Activated T-helper 1 cell treated with anti-CD3 and anti-CD28 coated beads, Interleukin-12 subunit alpha, Interleukin-12 subunit beta, Interleukin-2, Interleukin-4 antibody, amounts not matched to agents 30 ng/mL and 10 ng/mL and 1 ng/mL, durations not matched to agents 14 hours and 24 hours and 36 hours (primary cell): ENCODE data around the gene NOL9. TPM values are rescaled to one million over a fixed set of nuclear protein-coding genes. Genes with fewer than 3 reads are reported as not detected.

Source experiments
- DNase-seq: peaks from one replicate; pipeline ENCODE4 v3.0.0; 2021; ENCODE audit warnings: low spot score
- H3K27ac Mint-ChIP-seq: one replicate; pipeline ENCODE4 v1.8.0; 2021; ENCODE audit warnings: mild to moderate bottlenecking, mixed read lengths
- H3K27me3 Mint-ChIP-seq: one replicate; pipeline ENCODE4 v1.8.0; 2022; ENCODE audit warnings: mild to moderate bottlenecking, moderate library complexity, mixed read lengths; ENCODE audit not compliant: insufficient read depth
- H3K36me3 Mint-ChIP-seq: one replicate; pipeline ENCODE4 v1.8.0; 2021; ENCODE audit warnings: low read depth, mixed read lengths
- H3K4me1 Mint-ChIP-seq: one replicate; pipeline ENCODE4 v1.8.0; 2021; ENCODE audit warnings: low read depth, mixed read lengths
- H3K4me3 Mint-ChIP-seq: one replicate; pipeline ENCODE4 v1.8.0; 2021; ENCODE audit warnings: mild to moderate bottlenecking, moderate library complexity, mixed read lengths
- H3K9me3 Mint-ChIP-seq: one replicate; pipeline ENCODE4 v1.8.0; 2021; ENCODE audit warnings: mixed read lengths
- intact Hi-C: fragments of 100-400 bp; cut with micrococcal nuclease; formaldehyde crosslinking; loops from one replicate; pipeline ENCODE4 v1.15.1; 2024
- total RNA-seq: library from RNA; stranded (reverse); gene quantifications from 2 replicates; pipeline ENCODE4 v1.2.3, GENCODE V29; 2022

NOL9 gene
- total RNA-seq, 1 donor from 2014 or later: 50.4 TPM

DNA sequence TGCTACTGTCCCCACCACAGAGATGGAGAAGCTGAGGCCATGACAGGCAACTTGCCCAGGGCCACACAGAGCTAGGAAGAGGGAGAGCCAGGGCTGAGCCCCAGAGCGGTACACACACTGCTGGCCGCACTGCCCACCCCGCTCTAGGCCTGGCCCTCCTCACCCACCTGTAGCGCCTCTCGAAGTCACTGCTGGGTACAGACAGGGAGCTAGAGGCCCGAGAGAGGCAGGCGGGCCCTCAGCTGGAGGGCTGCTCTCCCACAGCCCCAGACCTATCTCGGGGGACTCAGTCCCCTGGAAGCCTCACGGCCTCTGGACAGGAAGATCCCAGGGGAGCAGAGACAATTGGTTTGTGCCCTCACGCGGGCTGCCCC, 45.5 kb downstream of the NOL9 start:
- no peak for DNase-seq
- Mint-ChIP-seq H3K27me3 (no peaks in the 10 kb centered on the region), H3K9me3 (no peaks in the 10 kb centered on the region), H3K4me3 (no peak overlapping the region), H3K27ac (no peak overlapping the region), H3K4me1 (no peaks in the 10 kb centered on the region), H3K36me3 (no peaks in the 10 kb centered on the region)
- intact Hi-C loops: no loop called here

DNA sequence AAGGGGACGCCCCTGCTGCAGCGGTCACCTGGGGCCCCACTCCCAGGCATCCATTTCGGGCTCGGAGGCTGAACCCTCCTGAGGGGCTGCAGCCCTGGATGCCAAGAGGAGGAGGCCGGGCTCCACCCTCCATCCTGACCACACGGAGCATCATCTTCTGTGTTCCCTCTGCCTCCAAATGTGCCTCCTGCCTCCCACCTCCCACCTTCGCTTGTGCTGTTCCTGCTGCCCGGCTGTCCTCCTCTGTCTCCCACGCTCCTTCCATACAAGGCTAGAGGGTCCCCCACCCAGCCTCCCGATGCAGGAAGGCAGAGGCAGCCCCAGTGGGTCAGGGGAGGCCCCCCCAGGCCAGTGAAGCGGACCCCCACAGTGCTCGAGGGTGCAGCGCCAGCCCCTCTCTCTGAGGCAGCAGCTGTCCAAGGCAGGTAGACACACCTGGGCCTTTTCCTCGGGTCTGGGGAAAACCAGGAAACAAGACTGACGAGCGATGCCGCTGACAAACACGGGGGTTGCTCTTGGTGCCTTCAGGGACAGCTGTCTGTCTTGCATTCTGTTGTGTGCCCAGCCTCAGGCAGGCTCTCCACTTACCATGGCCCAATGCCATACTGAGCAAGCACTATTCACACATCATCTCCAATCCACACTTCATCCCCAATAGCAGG, 46.0 kb downstream of the NOL9 start:
- Mint-ChIP-seq H3K27me3 (no peaks in the 10 kb centered on the region), H3K4me1 (no peaks in the 10 kb centered on the region), H3K4me3 (no peak overlapping the region), H3K27ac (no peak overlapping the region), H3K9me3 (no peaks in the 10 kb centered on the region), H3K36me3 (no peaks in the 10 kb centered on the region)
- intact Hi-C loops: no loop called here
- no peak for DNase-seq

GRCh38 chr1:6507461-6507911, 46.8 kb downstream of the NOL9 start:
- Mint-ChIP-seq H3K4me3 (no peak overlapping the region), H3K36me3 (no peaks in the 10 kb centered on the region), H3K4me1 (no peaks in the 10 kb centered on the region), H3K27me3 (no peaks in the 10 kb centered on the region), H3K27ac (no peak overlapping the region), H3K9me3 (no peaks in the 10 kb centered on the region)
- DNase-seq: no peak
- intact Hi-C loops: no loop called here

DNA sequence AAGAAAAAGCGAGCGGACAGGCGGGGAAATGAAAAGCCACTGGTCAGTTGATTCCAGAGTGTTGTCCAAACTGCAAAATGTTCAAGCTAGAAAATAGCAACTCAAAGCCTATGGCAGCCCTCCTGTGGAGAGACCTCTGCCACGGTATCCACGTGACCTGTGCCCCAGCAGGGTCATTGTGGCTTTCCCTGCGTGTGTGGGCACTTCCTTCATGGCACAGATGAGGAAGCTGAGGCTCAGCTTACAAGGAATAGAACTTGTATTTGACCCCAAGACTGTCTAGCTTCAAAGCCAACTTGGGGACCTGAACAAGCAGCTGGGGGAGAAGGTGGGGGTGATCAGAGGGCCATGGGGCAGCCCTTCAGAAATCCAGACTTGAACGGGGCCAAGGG, 47.3 kb downstream of the NOL9 start:
- Mint-ChIP-seq H3K4me1 (no peaks in the 10 kb centered on the region), H3K36me3 (no peaks in the 10 kb centered on the region), H3K27me3 (no peaks in the 10 kb centered on the region), H3K4me3 (no peak overlapping the region), H3K9me3 (no peaks in the 10 kb centered on the region), H3K27ac (no peak overlapping the region)
- intact Hi-C loops: no loop called here
- no peak for DNase-seq

DNA sequence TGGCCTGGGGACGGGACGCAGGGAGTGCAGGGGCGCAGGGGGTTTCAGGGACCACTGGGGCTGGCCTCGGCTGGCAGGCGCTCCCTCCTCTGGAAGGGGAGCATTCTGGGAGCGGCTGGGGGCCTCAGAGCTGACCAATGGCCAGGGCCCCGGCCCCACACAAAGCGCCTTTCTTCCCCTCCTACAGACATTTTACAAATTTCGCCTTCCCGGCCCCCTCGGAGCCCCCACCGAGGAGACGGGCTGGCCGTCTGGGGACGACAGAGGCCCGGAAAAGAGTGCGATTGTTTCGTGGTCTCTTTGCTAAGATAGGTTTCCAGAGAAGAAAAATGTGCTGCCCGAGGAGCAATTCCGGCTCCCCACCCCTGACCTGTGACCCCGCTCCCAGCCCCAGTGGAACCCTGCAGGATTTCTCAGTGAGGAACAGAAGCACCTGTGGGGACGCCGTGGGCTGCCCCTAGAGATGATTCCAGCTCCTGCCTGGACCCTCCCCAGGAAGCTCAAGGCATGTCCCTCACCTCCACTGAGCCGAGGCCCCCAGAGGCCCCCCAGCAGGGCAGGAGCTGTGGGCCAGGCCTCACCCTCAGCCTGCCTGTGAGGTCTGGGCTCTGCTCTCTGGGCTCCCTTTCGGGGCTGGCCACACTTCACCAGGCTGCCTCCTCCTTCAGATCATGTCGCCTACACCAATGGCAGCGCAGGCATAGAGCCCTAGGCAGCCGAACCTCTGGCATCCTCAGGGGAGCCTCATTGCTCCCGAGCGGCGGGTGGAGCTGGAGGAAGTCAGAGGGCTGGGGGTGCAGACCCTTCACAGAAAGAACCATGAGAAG, 47.9 kb downstream of the NOL9 start:
- intact Hi-C loops: no loop called here
- Mint-ChIP-seq H3K9me3 (no peaks in the 10 kb centered on the region), H3K36me3 (no peaks in the 10 kb centered on the region), H3K27me3 (peaks cover 1% of the 10 kb centered on the region), H3K27ac (no peak overlapping the region), H3K4me1 (no peaks in the 10 kb centered on the region), H3K4me3 (no peak overlapping the region)
- DNase-seq: no peak

DNA sequence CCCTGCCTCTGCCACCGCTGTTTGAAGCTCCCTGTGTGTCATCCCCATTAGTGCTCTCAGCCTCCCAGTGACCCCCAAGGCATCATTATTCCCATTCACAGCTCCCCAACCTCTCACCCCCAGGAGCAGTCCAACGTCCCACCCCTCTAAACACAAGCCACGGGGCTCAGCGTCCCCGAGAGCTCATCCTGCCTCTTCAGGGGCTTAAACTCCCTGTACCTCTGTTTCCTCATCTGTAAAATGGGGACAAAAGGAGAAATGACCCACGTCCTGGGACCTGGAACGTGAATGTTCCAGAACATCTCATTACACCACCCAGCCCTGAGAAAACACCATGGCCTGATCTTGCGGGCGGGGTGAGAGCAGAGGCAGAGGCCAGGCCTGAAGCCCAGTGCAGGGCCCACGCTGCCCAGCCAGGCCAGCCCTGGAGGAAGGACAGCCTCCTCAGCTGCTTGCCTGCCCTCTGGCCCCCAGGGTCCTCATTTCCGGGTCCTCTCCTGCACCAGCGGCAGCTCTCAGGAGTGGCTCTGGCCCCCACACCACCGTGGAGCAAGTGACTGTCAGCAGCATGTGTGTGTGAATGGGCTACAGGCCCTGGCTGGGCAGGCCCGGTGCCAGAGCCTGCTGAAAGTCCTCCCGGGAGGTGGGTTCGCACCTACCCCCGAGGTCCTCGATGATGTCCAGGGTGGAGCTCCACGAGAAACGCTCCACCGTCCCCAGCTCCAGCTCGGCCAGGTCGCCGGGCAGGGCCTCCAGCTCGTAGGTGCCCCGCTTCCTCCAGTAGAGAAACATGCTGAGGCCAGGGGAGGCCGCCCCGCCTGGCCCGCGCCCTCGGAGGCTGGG, 48.7 kb downstream of the NOL9 start:
- peaks cover 7% of the 10 kb centered on the region for H3K27me3 Mint-ChIP-seq
- H3K4me3 Mint-ChIP-seq: no peak overlapping the region
- intact Hi-C loops: no loop called here

GRCh38 chr1:6504887-6505286, 49.4 kb downstream of the NOL9 start:
- Mint-ChIP-seq H3K4me1 (no peaks in the 10 kb centered on the region), H3K36me3 (no peaks in the 10 kb centered on the region), H3K9me3 (no peaks in the 10 kb centered on the region), H3K27ac (no peak overlapping the region), H3K27me3 (peaks cover 7% of the 10 kb centered on the region), H3K4me3 (no peak overlapping the region)
- intact Hi-C loops: no loop called here
- DNase-seq: no peak

More for the DNA sequence above, 48.7 kb downstream of the NOL9 start:
- DNase-seq: no peak
- Mint-ChIP-seq H3K27ac (no peak overlapping the region), H3K4me1 (no peaks in the 10 kb centered on the region), H3K36me3 (no peaks in the 10 kb centered on the region), H3K9me3 (no peaks in the 10 kb centered on the region)

GRCh38 chr1:6503884-6504602, 50.3 kb downstream of the NOL9 start:
- DNase-seq: no peak
- no peak overlapping the region for H3K4me3 Mint-ChIP-seq
- H3K27me3 Mint-ChIP-seq: peaks cover 10% of the 10 kb centered on the region
- intact Hi-C loops: no loop called here
- H3K4me1 Mint-ChIP-seq: no peaks in the 10 kb centered on the region
- no peaks in the 10 kb centered on the region for H3K9me3 Mint-ChIP-seq
- no peak overlapping the region for H3K27ac Mint-ChIP-seq
- no peaks in the 10 kb centered on the region for H3K36me3 Mint-ChIP-seq

GRCh38 chr1:6502000-6502891, 52.1 kb downstream of the NOL9 start:
- Mint-ChIP-seq H3K27ac (no peak overlapping the region), H3K27me3 (peaks cover 19% of the 10 kb centered on the region), H3K9me3 (no peaks in the 10 kb centered on the region), H3K4me1 (no peaks in the 10 kb centered on the region), H3K4me3 (no peak overlapping the region), H3K36me3 (no peaks in the 10 kb centered on the region)
- intact Hi-C loops: no loop called here
- no peak for DNase-seq

- H3K27ac Mint-ChIP-seq: peak overlapping the region; percentile 26
- no peaks in the 10 kb centered on the region for H3K9me3 Mint-ChIP-seq
- DNase-seq: no peak
- H3K4me1 Mint-ChIP-seq: no peaks in the 10 kb centered on the region
- no peaks in the 10 kb centered on the region for H3K36me3 Mint-ChIP-seq
- peaks cover 25% of the 10 kb centered on the region for H3K27me3 Mint-ChIP-seq
- H3K4me3 Mint-ChIP-seq: no peak overlapping the region
- intact Hi-C loops: no loop called here
These were observed 53.0 kb downstream of the NOL9 start for GRCh38 chr1:6501279-6501813.

DNA sequence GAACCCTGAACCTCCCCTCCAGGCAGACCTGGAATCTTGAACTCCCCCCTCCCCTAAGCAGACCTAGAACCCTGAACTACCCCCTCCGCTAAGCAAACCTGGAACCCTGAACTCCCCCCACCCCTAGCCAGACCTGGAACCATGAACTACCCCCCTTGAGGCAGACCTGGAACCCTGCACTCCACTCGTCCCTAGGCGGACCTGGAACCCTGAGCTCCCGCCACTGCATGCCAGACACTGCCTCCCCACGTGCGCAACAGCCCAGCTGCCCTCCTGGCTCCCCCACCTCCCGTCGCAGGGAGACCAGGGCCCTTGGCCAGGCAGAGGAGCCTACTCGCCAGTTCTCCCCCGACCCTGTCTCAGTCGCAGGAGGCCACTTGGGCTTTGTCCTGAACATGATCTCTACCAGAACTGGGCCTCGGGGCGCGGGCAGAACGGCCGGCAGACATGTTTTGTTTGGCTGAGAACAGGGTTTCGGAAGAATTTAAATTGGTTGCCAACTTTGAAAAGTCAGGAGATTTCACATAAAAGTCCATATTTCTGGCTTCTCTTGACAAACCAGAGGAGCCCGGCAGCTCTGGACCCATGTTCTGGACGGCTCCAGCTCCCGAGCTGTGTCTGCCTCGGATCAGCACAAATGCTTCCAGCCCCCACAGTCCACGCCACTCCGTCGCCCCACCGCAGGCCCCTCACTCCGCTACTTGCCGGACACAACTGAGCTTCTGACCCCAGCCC, 53.6 kb downstream of the NOL9 start:
- H3K36me3 Mint-ChIP-seq: no peaks in the 10 kb centered on the region
- intact Hi-C loops: no loop called here
- no peaks in the 10 kb centered on the region for H3K4me1 Mint-ChIP-seq
- H3K4me3 Mint-ChIP-seq: no peak overlapping the region
- no peaks in the 10 kb centered on the region for H3K9me3 Mint-ChIP-seq
- no peak overlapping the region for H3K27ac Mint-ChIP-seq
- peaks cover 27% of the 10 kb centered on the region for H3K27me3 Mint-ChIP-seq
- no peak for DNase-seq
